IMR-90 (cell line): ENCODE results near the gene CDK14. TPM values are rescaled to one million over a fixed set of nuclear protein-coding genes. Genes with fewer than 3 reads are reported as not detected.

Experiments
- ATAC-seq: fragments of 200-7000 bp; cut with Tn5 transposase; 2 replicates; pipeline ENCODE4 v1.9.1; 2020; ENCODE audit warnings: low read depth, mild to moderate bottlenecking, moderate library complexity
- BruUV-seq: library from RNA; stranded (reverse); fragments of 400-500 nt; replicated peaks from 2 replicates; lab custom pipeline; 2021; lab: Mats Ljungman, UMichigan
- CTCF ChIA-PET: fragments of 300-600 bp; formaldehyde crosslinking; extraction: SDS; loops from one replicate; lab custom pipeline; 2021; ENCODE audit warnings: antibody characterized with exemption; lab: Yijun Ruan, JAX
- POLR2A ChIA-PET: fragments of 300-600 bp; sonication (Branson Sonifier 250); formaldehyde crosslinking; loops from one replicate; lab custom pipeline; 2022; ENCODE audit warnings: antibody characterized with exemption; ENCODE audit not compliant: unreplicated experiment; lab: Charles Lee
- DNase-seq: peaks from one replicate; pipeline ENCODE4 v3.0.0; 2013
- H2AFZ ChIP-seq: replicated peaks from 2 replicates; pipeline ENCODE3; 2013; ENCODE audit warnings: low read length, mild to moderate bottlenecking; ENCODE audit not compliant: poor library complexity
- H2AK5ac ChIP-seq: 2 replicates; pipeline ENCODE4 v1.6.1; 2013; ENCODE audit warnings: low read depth, low read length, inconsistent platforms
- H2AK9ac ChIP-seq: replicated peaks from 2 replicates; pipeline ENCODE3; 2013; ENCODE audit warnings: mild to moderate bottlenecking, low read depth, low read length, moderate library complexity; ENCODE audit not compliant: poor library complexity
- H2BK120ac ChIP-seq: 2 replicates; pipeline ENCODE4 v1.6.1; 2013; ENCODE audit warnings: low read depth, low read length, inconsistent platforms
- H2BK15ac ChIP-seq: 3 replicates; pipeline ENCODE4 v1.6.1; 2013; ENCODE audit warnings: low read depth, low read length, inconsistent platforms
- H2BK20ac ChIP-seq: 2 replicates; pipeline ENCODE4 v1.6.1; 2013; ENCODE audit warnings: low read depth, mild to moderate bottlenecking, inconsistent platforms, low read length, moderate library complexity
- H2BK5ac ChIP-seq: 2 replicates; pipeline ENCODE4 v1.6.1; 2013; ENCODE audit warnings: mild to moderate bottlenecking, low read depth, low read length, inconsistent platforms; ENCODE audit not compliant: poor library complexity, severe bottlenecking
- H3K14ac ChIP-seq: replicated peaks from 2 replicates; pipeline ENCODE4 v1.6.1; 2013; ENCODE audit warnings: low read depth, low read length, inconsistent platforms
- H3K18ac ChIP-seq: 2 replicates; pipeline ENCODE4 v1.6.1; 2013; ENCODE audit warnings: low read depth, low read length, control low read depth
- H3K23ac ChIP-seq: 2 replicates; pipeline ENCODE4 v1.6.1; 2013; ENCODE audit warnings: low read depth, low read length, inconsistent platforms
- H3K27ac ChIP-seq: 2 replicates; pipeline ENCODE4 v1.5.1; 2013; ENCODE audit warnings: mild to moderate bottlenecking, control low read depth, low read length; ENCODE audit not compliant: insufficient read depth
- H3K27me3 ChIP-seq: 2 replicates; pipeline ENCODE4 v1.6.1; 2013; ENCODE audit warnings: low read length; ENCODE audit not compliant: control insufficient read depth, insufficient read depth
- H3K36me3 ChIP-seq: 2 replicates; pipeline ENCODE4 v1.6.1; 2013; ENCODE audit warnings: low read length, mixed read lengths; ENCODE audit not compliant: control insufficient read depth, insufficient read depth
- H3K4ac ChIP-seq: 2 replicates; pipeline ENCODE4 v1.6.1; 2013; ENCODE audit warnings: low read depth, low read length, inconsistent platforms
- H3K4me1 ChIP-seq: 2 replicates; pipeline ENCODE4 v1.6.1; 2013; ENCODE audit warnings: low read length, mixed read lengths; ENCODE audit not compliant: control insufficient read depth, insufficient read depth
- H3K4me2 ChIP-seq: 2 replicates; pipeline ENCODE4 v1.6.1; 2013; ENCODE audit warnings: low read depth, mild to moderate bottlenecking, control low read depth, low read length, moderate library complexity
- H3K4me3 ChIP-seq: 2 replicates; pipeline ENCODE4 v1.5.1; 2013; ENCODE audit warnings: low read depth, mild to moderate bottlenecking, control low read depth, low read length, moderate library complexity; ENCODE audit not compliant: insufficient read depth
- H3K56ac ChIP-seq: 2 replicates; pipeline ENCODE4 v1.6.1; 2013; ENCODE audit warnings: low read length, inconsistent platforms; ENCODE audit not compliant: insufficient read depth; ENCODE audit errors: extremely low read depth
- H3K79me1 ChIP-seq, 2 experiments: 2 replicates each; pipeline ENCODE4 v1.6.1; 2013; ENCODE audit warnings: low read length in 2 of 2, inconsistent platforms in 1 of 2, low read depth in 1 of 2
- H3K9ac ChIP-seq: 2 replicates; pipeline ENCODE4 v1.6.1; 2013; ENCODE audit warnings: low read depth, low read length, control low read depth
- H3K9me1 ChIP-seq: 2 replicates; pipeline ENCODE4 v1.6.1; 2013; ENCODE audit warnings: low read length, inconsistent platforms; ENCODE audit not compliant: insufficient read depth
- H3K9me3 ChIP-seq: 2 replicates; pipeline ENCODE4 v1.6.1; 2013; ENCODE audit warnings: low read length; ENCODE audit not compliant: control insufficient read depth, insufficient read depth
- H4K20me1 ChIP-seq: 2 replicates; pipeline ENCODE4 v1.6.1; 2013; ENCODE audit warnings: low read length, inconsistent platforms; ENCODE audit not compliant: insufficient read depth
- H4K5ac ChIP-seq: 2 replicates; pipeline ENCODE4 v1.6.1; 2013; ENCODE audit warnings: mild to moderate bottlenecking, low read depth, low read length, control low read depth
- H4K8ac ChIP-seq, 2 experiments: 2 replicates each; pipeline ENCODE4 v1.6.1; 2013; ENCODE audit warnings: low read depth in 2 of 2, low read length in 2 of 2, control low read depth in 1 of 2, inconsistent platforms in 1 of 2
- H4K91ac ChIP-seq: 2 replicates; pipeline ENCODE4 v1.6.1; 2013; ENCODE audit warnings: low read depth, low read length, inconsistent platforms; ENCODE audit not compliant: insufficient read depth
- BHLHE40 ChIP-seq: fragments of 150-350 bp; IDR thresholded peaks from 2 replicates; pipeline ENCODE4 v1.6.1; 2016; ENCODE audit warnings: mild to moderate bottlenecking, low read depth, low read length
- CEBPB ChIP-seq: IDR thresholded peaks from 2 replicates; pipeline ENCODE4 v1.6.1; 2012; ENCODE audit warnings: low read depth, low read length, improper control_type of control experiment
- CHD1 ChIP-seq: IDR thresholded peaks from 2 replicates; pipeline ENCODE4 v1.6.1; 2012; ENCODE audit warnings: low read depth, low read length, improper control_type of control experiment
- FOS ChIP-seq: fragments of 150-350 bp; IDR thresholded peaks from 2 replicates; pipeline ENCODE4 v1.6.1; 2016; ENCODE audit warnings: low read depth, low read length
- MAFK ChIP-seq: IDR thresholded peaks from 2 replicates; pipeline ENCODE4 v1.6.1; 2012; ENCODE audit warnings: low read depth, low read length, improper control_type of control experiment
- MAZ ChIP-seq: IDR thresholded peaks from 2 replicates; pipeline ENCODE4 v1.6.1; 2012; ENCODE audit warnings: low read depth, mild to moderate bottlenecking, low read length, improper control_type of control experiment, moderate library complexity, borderline replicate concordance
- MXI1 ChIP-seq: IDR thresholded peaks from 2 replicates; pipeline ENCODE4 v1.6.1; 2012; ENCODE audit warnings: low read depth, mild to moderate bottlenecking, low read length, moderate library complexity, borderline replicate concordance
- NFE2L2 ChIP-seq: fragments of 150-350 bp; IDR thresholded peaks from 2 replicates; pipeline ENCODE4 v1.6.1; 2016; ENCODE audit warnings: low read depth, mild to moderate bottlenecking, low read length
- POLR2A ChIP-seq: IDR thresholded peaks from 2 replicates; pipeline ENCODE4 v1.6.1; 2012; ENCODE audit warnings: mild to moderate bottlenecking, low read depth, low read length
- RAD21 ChIP-seq: IDR thresholded peaks from 2 replicates; pipeline ENCODE4 v1.6.1; 2012; ENCODE audit warnings: low read length, improper control_type of control experiment
- RCOR1 ChIP-seq: IDR thresholded peaks from 2 replicates; pipeline ENCODE4 v1.6.1; 2012; ENCODE audit warnings: mild to moderate bottlenecking, low read length, improper control_type of control experiment; ENCODE audit not compliant: insufficient replicate concordance
- SMC3 ChIP-seq: fragments of 150-350 bp; IDR thresholded peaks from 2 replicates; pipeline ENCODE4 v1.6.1; 2016; ENCODE audit warnings: low read depth, mild to moderate bottlenecking, antibody characterized with exemption, low read length, moderate library complexity
- WGBS, 2 experiments: methylation state at CpG; one replicate each; pipeline versions ENCODE4 v1.1.5 to v1.1.7; 2013; ENCODE audit warnings: missing lambda C conversion rate in 2 of 2; ENCODE audit not compliant: insufficient read length in 1 of 2; ENCODE audit errors: extremely low coverage in 2 of 2; 5-methylcytosine and 5-hydroxymethylcytosine counted together
- dilution Hi-C: fragments of 300-500 bp; cut with HindIII; formaldehyde crosslinking; loops from one replicate; pipeline ENCODE4 v1.14.3; 2018; ENCODE audit warnings: low sequenced_read_pairs; ENCODE audit not compliant: unreplicated experiment
- in situ Hi-C: fragments of 300-500 bp; cut with MboI; formaldehyde crosslinking; loops from 3 replicates; pipeline ENCODE4 v1.14.3; 2019; ENCODE audit warnings: low sequenced_read_pairs, inconsistent platforms, mixed read lengths
- intact Hi-C: fragments of 100-400 bp; cut with micrococcal nuclease; formaldehyde crosslinking; loops from 2 replicates; pipeline ENCODE4 v1.10.0; 2022
- polyA plus RNA-seq, 3 experiments: library from polyadenylated mRNA; depleted of rRNA; stranded (reverse); fragments of >200 nt; gene quantifications; 2 replicates each; pipeline ENCODE4 v1.2.3, GENCODE V29; 2012; ENCODE audit warnings: low replicate concordance in 1 of 3
- total RNA-seq: library from RNA; depleted of rRNA; stranded (reverse); fragments of >200 nt; gene quantifications from 2 replicates; pipeline ENCODE4 v1.2.3, GENCODE V29; 2012
- TF ChIP-seq, protein P1 (sequence below): conservative IDR thresholded peaks from 2 replicates; pipeline ENCODE4 v1.5.1; 2012; ENCODE audit warnings: mild to moderate bottlenecking, low read depth, low read length, improper control_type of control experiment

CDK14 gene
- total and polyA plus RNA-seq, 2 of the 4 experiments (the other 2 are of a cell fraction) = 10.1 to 29.6 TPM

GRCh38 chr7:90610105-90610504, 14.0 kb downstream of the CDK14 start:
- no peak overlapping the region for H3K18ac ChIP-seq
- H3K79me1 ChIP-seq = peaks cover 36% of the 10 kb centered on the region in 2 experiments
- ChIA-PET CTCF (no interaction called here), POLR2A (no interaction called here)
- H2BK20ac ChIP-seq = no peak overlapping the region
- no peaks in the 10 kb centered on the region for H4K20me1 ChIP-seq
- WGBS, 2 experiments = no CpG with 5 or more reads among the region's 4 CpGs
- DNase-seq = no peak
- H4K5ac ChIP-seq = no peak overlapping the region
- no peak for TF ChIP-seq POLR2A
- TF ChIP-seq MXI1 = no peak
- no peak for TF ChIP-seq CEBPB
- TF ChIP-seq, protein P1, sequence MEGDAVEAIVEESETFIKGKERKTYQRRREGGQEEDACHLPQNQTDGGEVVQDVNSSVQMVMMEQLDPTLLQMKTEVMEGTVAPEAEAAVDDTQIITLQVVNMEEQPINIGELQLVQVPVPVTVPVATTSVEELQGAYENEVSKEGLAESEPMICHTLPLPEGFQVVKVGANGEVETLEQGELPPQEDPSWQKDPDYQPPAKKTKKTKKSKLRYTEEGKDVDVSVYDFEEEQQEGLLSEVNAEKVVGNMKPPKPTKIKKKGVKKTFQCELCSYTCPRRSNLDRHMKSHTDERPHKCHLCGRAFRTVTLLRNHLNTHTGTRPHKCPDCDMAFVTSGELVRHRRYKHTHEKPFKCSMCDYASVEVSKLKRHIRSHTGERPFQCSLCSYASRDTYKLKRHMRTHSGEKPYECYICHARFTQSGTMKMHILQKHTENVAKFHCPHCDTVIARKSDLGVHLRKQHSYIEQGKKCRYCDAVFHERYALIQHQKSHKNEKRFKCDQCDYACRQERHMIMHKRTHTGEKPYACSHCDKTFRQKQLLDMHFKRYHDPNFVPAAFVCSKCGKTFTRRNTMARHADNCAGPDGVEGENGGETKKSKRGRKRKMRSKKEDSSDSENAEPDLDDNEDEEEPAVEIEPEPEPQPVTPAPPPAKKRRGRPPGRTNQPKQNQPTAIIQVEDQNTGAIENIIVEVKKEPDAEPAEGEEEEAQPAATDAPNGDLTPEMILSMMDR = no peak
- TF ChIP-seq BHLHE40 = no peak
- no peak for TF ChIP-seq MAFK
- no peak for TF ChIP-seq RAD21
- TF ChIP-seq FOS = no peak
- no peak for TF ChIP-seq CHD1
- no peak for TF ChIP-seq SMC3
- no peak for TF ChIP-seq NFE2L2
- TF ChIP-seq RCOR1 = no peak
- TF ChIP-seq MAZ = no peak
- H3K9me1 ChIP-seq = peaks cover 5% of the 10 kb centered on the region; the same call in 1 of the 2 replicates
- H2BK15ac ChIP-seq = no peak overlapping the region
- H3K27ac ChIP-seq = no peak overlapping the region
- H4K91ac ChIP-seq = no peak overlapping the region
- no peak overlapping the region for H3K4me2 ChIP-seq
- H3K4ac ChIP-seq = no peak overlapping the region
- no peak overlapping the region for H3K4me3 ChIP-seq
- H4K8ac ChIP-seq = no peak overlapping the region
- dilution Hi-C loops (no loop called here), intact Hi-C loops (no loop called here), in situ Hi-C loops (no loop called here)
- peaks cover 3% of the 10 kb centered on the region for H3K4me1 ChIP-seq
- no peak overlapping the region for H3K14ac ChIP-seq
- no peak overlapping the region for H2AK9ac ChIP-seq
- H3K36me3 ChIP-seq = no peaks in the 10 kb centered on the region
- no peak overlapping the region for H2AFZ ChIP-seq
- H3K27me3 ChIP-seq = no peaks in the 10 kb centered on the region
- no peak overlapping the region for H3K23ac ChIP-seq
- no peak for ATAC-seq
- H2BK5ac ChIP-seq = no peak overlapping the region
- no peak overlapping the region for H3K56ac ChIP-seq
- H2BK120ac ChIP-seq = no peak overlapping the region
- H2AK5ac ChIP-seq = no peak overlapping the region
- BruUV-seq = no TSS peak
- no peaks in the 10 kb centered on the region for H3K9me3 ChIP-seq
- H3K9ac ChIP-seq = no peak overlapping the region
